Umbilical cord (tissue), 2 donors: ENCODE results near the gene KRT80. TPM values are rescaled to one million over a fixed set of nuclear protein-coding genes. Genes with fewer than 3 reads are reported as not detected.

Experiments
- DNase-seq: peaks from one replicate; pipeline ENCODE4 v3.0.0-alpha.2; 2015; ENCODE audit warnings: low spot score
- total RNA-seq: library from RNA; depleted of rRNA; stranded (reverse); fragments of >200 nt; gene quantifications from one replicate; pipeline ENCODE4 v1.2.3, GENCODE V29; 2014; ENCODE audit warnings: low replicate concordance; ENCODE audit not compliant: insufficient read depth

Gene KRT80
- total RNA-seq, 1 donor from 2014 or later, result not detected

- DNase-seq, result peak; percentile 77
These were observed 10.1 kb downstream of the KRT80 start for GRCh38 chr12:52181746-52182145.

DNA sequence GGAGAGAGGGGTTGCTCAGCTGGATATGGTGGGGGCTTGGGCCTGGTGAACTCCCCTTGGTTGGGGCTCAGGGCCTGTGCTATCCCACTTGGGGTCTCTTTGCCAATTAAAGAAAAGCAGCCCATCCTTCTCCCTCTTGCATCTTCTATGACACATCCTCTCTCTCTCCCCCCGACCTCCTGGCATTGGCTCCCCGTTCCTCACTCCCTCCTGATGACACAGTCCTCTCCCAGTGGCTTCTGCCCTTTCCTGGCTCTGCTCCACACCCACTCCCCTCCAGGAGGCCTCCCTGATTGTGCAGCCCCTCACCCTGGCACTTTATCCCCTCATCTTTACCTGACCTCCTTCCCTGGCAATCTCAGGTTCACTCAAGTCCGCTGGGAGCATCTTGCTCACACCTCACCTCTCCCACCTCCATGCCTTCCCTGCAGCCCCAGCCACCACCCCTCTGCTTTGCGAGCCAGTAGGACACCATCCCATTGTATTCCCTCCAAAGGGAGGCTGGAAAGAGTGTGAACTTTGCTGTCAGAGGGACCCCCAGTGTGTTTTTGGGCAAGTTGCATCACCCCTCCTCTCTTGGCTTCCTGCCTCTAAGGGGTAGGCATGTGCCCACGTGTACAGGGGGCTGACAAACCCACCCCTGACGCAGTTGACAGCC, 10.7 kb downstream of the KRT80 start:
- DNase-seq, result no peak

DNA sequence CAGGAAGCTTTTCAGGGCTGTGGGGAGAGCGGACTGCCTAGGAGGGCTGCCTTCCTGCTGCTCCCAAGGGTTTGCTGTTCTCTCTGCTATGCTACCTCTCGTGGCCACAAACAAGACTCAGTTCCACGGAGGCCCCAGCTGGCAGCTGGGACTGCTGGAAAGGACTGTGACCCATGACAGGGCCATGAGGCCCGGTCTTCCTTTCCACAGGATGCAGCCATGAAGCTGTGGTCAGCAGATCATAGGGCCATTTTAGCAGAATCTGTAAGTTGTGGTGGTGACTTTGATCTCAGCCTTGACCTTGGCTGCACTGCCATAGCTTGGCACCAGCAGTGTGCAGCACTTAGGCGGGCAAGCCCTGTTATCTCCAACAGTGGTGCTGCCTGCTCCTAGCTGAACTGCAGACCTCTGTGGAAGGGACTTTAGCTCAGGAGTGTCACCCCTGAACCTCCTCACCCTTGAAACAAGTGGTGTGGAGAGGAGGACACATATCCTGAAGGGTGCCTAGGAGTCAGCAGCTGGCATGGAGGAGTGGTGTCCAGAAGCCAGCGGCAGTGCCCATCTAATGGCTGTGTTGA, 12.3 kb downstream of the KRT80 start:
- DNase-seq, result no peak

DNA sequence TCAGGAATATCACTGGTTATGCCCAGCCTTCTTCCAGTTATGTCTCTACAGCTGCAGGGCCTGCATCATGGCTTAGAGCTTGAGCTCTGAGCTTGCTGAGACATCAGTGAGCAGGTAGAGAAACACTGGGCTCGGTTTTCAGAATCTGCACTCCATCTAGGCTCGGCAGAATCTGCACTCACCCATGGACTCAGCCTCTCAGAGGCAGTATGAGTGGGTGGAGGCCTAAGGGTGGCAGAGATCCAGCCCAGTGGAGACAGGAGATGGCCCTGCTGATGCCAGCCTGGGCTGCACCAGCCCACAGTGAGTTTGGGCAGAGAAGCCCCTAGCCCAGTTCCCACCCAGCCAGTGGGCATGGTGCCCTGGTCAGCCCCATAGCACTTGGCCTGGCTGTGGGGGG, 12.8 kb downstream of the KRT80 start:
- DNase-seq, result no peak

GRCh38 chr12:52178443-52178842, 13.4 kb downstream of the KRT80 start:
- DNase-seq, result peak; percentile 59

- DNase-seq, result peak; percentile 70
These were observed 16.2 kb downstream of the KRT80 start for GRCh38 chr12:52175371-52176350.

GRCh38 chr12:52173526-52173925, 18.3 kb downstream of the KRT80 start:
- no peak for DNase-seq

DNA sequence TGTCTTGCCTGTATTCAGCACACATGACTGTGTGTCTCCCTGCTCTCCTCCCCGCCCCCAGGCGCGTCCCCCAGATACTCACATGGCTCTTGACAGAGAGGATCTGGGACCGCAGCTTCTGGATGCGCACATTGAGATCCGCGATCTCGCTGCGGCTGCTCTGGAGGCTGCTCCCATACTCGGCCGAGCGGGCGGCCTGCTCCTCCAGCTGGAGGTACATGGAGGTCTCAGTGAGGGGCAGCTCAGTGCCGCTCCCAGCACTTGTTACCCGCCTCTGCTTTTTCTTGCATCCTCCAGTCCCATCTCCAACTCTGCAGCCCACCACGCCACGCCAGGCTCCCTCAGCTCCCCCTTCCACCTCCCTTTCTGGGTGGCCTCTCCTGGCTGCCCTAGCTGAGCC, 18.9 kb downstream of the KRT80 start:
- DNase-seq, result no peak

- DNase-seq, result no peak
These were observed 19.8 kb downstream of the KRT80 start for GRCh38 chr12:52171950-52172512.

GRCh38 chr12:52170827-52171226, 21.0 kb downstream of the KRT80 start:
- no peak for DNase-seq

- no peak for DNase-seq
These were observed 21.9 kb downstream of the KRT80 start for GRCh38 chr12:52169886-52170285.

DNA sequence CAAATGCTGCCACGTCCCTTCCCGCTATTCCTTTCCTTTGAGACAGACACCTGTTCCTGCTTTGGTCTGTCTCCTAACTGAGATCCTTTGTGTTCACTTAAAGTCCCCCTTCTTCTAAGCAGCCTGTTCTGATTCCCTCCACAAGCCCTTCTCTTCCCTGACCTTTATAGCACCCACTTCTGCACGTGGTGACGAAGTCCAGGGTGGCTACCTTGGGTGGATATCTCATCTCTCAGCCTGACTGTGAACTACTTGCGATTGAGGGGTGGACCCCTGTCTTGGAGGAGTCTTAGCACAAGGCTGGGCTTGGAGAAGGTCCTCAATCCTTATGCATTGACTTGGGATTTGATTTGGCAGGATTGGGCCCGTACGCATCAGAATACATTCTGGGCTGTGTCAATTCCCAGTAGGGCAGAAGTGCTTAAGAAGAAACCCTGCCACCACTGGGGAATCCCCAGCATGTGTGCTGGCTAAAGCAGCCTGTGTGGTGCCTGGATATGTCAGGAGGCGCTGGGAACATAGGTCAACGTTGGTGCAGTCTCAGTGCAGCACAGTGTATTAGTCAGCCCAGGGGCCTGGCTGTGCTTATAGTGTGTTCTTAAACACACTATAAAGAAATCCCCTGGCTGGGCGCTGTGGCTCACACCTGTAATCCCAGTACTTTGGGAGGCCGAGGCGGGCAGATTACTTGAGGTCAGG, 23.6 kb downstream of the KRT80 start:
- no peak for DNase-seq

- no peak for DNase-seq
These were observed 24.3 kb downstream of the KRT80 start for GRCh38 chr12:52167526-52167925.

DNA sequence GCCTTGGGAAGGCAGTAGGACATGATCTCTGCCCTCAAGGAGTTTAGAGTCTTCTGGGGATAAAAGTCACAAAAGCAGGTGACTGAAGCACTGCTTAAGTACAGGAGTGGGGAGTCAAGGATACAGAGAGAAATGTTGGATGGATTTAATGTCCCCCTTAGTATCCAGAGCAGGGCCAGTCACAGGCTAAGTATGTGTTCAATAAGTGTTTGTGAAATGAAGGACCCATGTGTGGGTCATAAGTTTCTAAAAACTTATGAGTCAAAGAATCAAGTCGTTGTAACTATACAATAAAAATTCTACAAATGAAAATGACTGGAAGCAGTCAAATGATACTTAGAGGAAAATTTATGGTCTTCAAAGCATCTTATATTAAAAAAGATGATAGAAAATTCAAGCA, 25.1 kb downstream of the KRT80 start:
- DNase-seq, result no peak

DNA sequence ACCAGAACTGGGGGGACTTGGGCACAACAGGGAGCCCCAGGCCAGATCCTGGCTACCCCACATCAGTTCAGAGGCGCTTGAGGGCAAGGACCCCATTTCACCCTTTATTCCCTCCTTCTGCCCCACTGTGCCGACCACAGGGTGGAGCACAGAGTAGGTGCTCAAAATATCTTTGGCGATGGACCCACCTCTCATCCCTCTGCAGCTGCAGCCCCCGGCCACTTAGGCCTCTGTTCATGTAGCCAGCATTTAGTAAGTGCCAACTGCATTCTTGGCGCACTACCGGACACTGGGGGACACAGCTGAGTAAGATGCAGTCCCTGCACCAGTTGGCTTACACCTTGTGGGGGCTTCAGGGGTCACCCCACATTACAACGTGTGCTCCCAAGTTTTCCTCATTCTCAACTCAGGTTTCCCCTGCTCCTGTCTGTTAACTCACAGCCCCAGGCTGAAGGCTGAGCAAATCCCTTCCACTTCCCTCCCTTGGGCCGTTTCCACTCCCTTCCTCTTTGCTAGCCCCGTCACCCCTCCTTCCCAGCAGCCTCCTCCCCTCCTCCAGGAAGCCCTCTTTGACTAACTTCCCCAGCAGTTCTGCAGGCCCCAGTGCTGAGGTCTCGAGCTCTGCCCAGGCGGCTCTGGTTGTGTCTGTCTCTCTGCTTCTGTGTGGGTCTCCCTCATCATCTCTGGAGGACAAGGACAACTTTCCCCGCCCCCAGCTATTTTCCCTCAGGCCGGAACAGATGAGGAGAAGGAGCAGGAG, 26.5 kb downstream of the KRT80 start:
- no peak for DNase-seq

DNA sequence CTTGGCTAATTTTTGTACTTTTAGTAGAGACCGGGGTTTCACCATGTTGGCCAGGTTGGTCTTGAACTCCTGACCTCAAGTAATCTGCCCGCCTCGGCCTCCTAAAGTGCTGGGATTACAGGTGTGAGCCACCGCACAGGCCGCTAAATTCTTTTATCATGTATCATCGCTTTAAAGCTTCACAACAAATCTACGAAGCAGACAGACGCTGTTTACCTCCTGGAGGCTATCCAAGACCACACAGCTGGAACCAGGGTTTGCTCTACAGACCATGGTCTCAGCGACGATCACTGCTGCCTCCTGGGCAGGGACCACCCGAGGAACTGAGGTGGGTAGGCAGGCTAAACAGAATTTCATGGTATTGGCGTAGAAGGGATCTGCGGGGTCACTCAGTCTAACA, 27.2 kb downstream of the KRT80 start:
- no peak for DNase-seq

GRCh38 chr12:52162981-52163380, 28.8 kb downstream of the KRT80 start:
- no peak for DNase-seq

DNA sequence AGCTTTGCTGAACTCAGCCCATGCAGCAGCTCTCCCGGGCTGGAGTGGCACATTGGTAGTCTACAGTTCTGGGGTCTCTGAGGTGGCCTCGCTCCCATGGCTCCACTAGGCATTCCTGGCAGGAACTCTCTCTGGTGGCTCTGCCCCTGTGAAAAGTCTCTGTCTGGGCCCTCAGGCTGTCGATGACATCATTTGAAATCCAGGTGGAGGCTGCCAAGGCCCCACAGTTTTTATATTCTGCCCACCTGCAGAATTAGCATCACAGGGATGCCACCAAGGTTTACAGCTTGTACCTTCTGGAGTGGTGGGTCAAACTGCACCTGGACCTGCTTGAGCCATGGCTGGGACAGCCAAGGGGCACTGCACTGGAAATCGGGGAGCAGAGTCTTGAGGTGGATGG, 31.6 kb downstream of the KRT80 start:
- no peak for DNase-seq

DNA sequence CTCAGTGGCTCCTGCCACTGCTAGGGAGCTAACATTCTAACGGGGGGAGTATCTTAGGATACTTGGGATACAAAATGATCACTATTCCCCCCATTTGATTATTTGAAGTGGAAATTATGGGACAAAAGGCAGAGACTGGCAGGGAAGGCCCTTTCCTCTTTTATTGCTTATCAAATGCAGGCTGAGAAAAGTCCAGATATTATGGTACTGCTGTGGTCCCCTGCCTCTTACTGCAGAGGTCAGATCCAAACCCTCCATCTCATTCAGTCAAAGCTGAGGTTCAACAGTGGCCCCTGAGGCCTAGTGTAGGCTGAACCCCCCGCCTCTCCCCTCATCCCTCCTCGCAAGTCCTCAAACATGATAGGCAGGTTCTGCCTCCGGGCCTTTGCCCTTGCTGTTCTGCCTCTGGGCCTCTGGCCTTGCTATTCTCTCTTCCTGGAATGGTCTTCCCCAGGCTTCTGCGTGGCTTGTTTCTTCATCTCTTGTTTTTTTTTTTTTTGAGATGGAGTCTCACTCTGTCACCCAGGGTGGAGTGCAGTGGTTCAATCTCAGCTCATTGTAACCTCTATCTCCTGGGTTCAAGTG, 34.2 kb downstream of the KRT80 start:
- DNase-seq, result no peak

GRCh38 chr12:52156757-52157565, 34.9 kb downstream of the KRT80 start:
- peak; percentile 75 for DNase-seq
